Measurements from ENCODE around the gene KSR2.

Gene KSR2

DNA sequence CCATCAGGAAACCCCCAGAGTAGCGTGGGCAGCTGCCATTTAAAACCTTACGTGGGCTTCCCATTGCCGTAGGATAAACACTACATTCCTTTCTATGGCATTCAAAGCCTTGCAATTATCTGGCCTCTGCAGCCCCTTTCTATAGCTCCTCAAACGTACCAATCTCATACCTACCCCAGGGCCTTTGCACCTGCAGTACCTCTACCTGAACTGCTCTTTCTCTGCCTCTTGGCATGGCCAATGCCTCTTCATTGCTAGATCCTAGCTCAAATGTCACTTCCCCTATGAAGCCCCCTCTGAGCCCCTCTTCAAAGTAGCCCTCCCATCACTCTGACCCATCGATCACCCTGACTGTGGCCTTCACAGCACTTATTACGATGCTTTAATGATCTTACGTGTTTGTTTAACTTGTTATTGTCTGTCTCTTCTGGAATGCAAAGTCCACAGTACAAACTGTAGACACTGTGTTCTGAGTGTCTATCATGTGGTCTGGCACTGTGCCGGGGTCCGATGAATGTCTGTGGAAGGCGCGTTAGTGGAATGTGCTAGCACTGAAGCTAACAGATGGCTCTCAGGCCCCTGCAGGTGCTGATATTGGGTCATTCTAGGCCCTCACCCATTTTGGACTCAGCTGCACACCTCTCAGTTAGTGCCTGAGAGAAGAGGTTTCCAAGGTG is 450.1 kb downstream of the KSR2 start:
- DNase-seq = no peak

DNA sequence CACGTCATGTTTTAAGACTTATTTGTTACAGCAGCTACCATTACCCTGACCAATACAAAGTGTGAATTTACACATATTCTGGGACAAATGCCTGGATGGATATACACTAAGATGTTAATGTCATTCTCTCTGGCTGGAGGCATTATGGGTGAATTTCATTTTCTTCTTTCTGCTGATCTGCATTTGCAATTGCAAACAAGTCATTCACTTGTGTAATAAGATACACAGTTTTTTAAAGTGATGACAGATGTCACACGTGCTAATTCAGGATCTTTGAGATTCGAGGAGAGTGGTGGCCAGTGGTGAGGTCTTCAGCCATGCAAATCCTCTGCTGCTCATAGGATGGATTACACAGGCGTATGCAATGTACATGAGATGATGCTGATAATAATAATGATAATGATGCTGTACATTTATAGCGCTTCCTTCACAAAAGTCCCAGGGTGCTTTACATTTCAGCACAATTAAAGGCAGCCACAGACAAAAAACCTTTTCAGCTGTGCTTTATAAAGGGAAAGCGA is 451.5 kb downstream of the KSR2 start:
- no peak for DNase-seq

GRCh38 chr12:117516034-117516433 is 452.8 kb downstream of the KSR2 start:
- no peak for DNase-seq

GRCh38 chr12:117514016-117514415 is 454.8 kb downstream of the KSR2 start:
- DNase-seq = peak; percentile 56

GRCh38 chr12:117513353-117513752 is 455.4 kb downstream of the KSR2 start:
- DNase-seq = no peak

GRCh38 chr12:117508468-117508867 is 460.3 kb downstream of the KSR2 start:
- no peak for DNase-seq

- peak; percentile 71 for DNase-seq
Measured at GRCh38 chr12:117507548-117507947, 461.2 kb downstream of the KSR2 start.

- no peak for DNase-seq
Measured at GRCh38 chr12:117506333-117506732, 462.5 kb downstream of the KSR2 start.

DNA sequence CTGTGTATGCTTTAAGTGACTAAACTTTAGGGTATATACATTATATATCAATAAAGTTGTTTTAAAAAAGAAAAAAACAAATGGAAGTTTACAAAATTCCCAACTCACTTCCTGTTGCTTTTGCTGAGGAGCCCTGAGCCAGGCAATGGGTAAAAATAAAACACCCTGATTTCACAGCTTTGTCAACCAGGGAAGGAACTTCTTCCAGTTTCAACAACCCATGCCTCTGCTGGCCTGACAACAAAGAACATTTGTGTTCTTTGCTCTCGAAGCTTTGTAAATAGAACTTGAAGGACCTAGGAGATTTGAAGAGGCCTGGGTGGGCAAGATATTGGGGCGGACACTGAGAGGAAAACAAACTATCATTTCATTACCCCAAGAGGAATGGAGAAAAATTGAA is 466.2 kb downstream of the KSR2 start:
- DNase-seq = no peak

DNA sequence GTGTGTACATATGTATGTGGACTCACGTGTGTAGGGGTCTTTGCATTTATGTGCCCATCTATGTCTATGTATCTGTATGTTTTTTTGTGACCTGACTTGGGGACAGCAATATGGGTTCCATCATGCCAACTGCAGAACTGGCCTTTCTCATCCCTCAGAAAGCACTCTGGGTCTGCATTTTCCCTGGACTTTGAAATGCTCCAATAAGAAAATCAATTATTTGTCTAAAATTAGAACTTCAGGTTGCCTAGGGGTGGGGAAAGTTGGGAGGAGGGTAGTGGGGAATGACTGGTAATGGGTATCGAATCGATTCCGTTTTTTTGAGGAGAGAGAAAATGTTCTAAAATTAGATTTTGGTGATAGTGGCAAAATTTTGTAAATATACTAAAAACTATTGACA is 466.6 kb downstream of the KSR2 start:
- DNase-seq = no peak

DNA sequence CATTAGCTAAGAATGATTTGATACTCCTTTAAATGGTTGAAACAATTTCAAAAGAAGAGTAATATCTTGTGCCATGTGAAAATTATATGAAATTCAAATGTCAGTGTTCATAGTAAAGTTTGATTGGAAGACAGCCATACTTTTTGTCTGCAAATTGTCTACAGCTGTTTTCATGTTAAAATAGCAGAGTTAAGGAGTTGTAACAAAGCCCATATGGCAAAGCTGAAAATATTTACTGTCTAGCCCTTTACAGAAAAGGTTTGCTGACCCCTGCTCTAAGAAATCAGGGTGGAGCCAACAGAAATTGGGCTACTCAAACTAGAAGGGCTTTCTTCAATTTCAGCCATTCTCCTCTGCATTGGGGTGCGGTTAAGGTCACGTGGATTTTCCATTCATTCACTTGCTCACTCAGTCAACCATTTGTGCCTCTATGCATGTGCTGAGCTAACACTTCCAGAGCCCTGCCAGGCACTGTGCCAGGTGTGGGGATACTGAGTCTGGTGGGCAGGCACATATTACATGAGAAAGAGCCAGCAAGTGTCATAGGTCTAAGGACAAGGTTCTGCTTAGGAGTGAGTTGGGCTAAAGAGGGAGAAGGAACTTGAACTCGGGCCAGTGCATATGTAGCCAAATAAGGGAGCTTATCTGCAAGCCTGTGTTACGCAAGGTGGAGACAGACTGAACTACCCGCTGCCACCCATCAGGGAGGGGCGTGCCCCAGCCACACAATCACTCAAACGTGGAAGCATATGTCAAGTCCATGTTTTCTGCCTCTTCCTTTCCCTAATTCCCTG is 467.5 kb downstream of the KSR2 start:
- DNase-seq = no peak

DNA sequence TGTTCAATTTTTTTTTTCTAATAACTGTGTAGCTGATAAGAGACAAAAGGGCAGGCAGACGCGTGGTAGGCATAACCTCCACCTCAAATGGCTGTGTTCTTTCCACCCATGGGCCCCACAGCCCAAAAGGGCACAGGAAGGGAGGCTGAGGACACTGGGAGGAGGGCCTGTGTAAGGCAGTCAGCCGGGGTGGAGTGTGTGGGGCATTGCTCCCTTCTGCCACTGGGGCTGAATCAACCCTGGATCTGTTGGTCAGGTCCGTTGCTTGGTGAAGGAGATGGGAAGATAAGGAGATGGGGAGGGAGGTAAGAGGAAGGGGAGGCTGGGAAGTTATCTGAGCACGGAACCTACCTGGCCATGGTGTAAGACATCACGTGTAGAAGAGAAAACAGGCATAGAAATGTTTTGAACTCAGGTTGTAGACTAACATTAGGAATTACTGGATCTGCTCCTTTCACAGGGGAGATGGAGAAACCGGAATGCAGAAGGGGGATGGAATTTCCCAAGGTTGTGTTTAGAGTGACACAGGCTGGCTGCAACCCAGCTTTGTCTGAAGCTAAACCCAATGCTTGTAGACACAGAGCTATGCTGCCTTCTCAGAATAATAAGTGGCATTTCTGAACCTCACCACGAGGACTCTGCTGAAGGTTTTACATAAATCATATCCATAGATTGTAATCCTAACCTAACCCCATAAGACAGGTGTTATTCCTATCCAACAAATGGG is 468.9 kb downstream of the KSR2 start:
- no peak for DNase-seq

- no peak for DNase-seq
Measured at GRCh38 chr12:117498880-117499279, 469.9 kb downstream of the KSR2 start.

GRCh38 chr12:117498256-117498655 is 470.5 kb downstream of the KSR2 start:
- no peak for DNase-seq

DNA sequence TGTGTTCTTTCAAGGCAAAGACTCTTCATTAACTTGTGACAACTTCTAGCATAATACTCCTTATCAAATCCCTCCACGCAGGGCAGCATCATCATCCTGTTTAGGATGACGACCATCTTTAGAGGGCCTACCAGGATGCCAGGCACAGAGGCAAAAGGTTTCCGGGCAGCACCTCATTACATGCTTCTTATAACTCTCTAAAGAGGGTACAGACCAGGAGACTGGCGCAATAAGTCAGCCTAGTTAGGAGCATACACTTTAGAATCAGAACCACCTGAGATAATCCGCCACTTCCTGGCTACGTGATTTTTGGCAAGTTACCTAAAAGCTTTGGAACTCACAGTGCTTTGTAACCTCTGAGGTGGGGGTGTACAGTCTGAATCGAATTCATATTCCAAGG is 471.4 kb downstream of the KSR2 start:
- no peak for DNase-seq

- no peak for DNase-seq
Measured at GRCh38 chr12:117494833-117495655, 473.7 kb downstream of the KSR2 start.

DNA sequence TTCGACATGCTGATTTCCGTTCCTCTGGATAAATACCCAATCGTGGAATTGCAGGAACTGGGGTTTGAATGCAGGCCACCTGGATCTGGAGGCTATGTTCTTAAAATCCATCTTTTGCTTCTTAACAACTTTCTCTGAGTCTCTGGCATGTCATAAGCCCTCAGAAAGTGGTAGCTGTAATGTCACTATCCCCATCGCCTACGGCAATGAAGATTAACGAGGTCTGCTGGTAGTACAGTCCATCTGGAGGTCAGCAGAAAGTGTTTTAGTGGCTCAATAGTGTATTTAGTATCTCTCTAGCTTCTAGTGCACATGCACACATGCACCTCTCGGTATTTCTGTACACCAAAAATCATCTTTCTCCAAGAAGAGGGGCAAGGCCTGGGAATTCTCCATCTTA is 477.1 kb downstream of the KSR2 start:
- DNase-seq = no peak

DNA sequence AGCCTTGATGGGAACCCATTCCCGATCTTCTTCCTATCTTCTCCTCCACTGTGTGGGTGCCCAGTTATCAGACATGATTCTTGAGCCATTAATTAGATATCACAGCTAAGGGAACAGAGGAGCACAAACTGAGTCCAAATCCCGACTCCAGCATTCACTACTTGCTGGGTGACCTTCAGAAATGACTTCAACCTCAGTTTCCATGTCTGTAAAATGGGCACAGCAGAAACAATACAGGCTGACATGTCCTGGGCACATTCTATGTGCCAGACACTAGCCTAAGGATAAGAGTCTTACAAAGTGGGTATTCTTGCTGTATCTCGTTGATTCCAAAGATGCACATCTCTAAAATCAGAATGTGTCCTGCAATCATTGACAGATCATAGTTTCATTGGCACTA is 478.7 kb downstream of the KSR2 start:
- DNase-seq = no peak

- no peak for DNase-seq
Measured at GRCh38 chr12:117489671-117490070, 479.1 kb downstream of the KSR2 start.

GRCh38 chr12:117486840-117487659 is 481.7 kb downstream of the KSR2 start:
- no peak for DNase-seq

DNA sequence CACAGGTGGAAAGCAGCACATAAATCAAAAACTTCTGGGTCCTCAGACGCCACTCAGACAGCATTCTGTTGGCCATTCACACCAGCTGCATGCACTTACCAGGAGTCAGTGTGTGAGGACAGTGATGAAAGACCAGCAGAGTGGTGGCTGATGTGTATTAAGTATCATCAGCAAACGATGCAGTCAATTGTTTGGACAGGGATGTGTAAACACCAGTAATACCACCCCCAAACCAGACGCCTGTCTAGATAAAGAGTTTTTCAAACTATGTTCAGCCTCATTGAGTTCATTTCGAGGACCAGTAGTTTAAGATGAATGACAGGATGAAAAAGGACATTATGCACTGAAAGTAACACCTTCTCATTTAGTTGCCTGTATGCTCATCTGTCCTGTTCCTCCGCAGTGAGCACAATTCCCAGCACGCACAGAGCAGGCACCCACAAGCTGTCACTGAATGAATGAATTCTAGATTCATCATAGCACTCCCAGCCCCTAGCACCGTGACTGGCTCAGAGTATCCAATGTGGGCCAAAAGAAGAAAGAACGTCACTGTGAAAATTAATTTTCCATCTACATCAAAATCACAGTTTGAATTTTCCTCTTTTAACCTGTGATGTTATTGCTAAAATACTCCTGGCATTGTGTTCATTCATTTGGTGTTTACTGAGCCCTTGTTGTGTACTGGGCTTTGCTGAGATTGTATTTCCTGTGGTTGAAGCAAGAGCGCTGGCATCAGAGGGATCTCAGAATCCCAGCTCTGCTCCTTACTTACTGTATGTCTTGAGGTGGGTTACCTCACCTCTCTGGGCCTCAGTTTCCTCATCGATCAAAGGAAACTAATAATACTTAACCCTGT is 482.6 kb downstream of the KSR2 start:
- DNase-seq = no peak
